NT2/D1 (cell line): ENCODE data around the gene EFHD1.

Experiments used
- SUZ12 ChIP-seq: IDR thresholded peaks from 2 replicates; pipeline ENCODE4 v1.6.1; 2011; ENCODE audit not compliant: insufficient read length, insufficient read depth; ENCODE audit errors: extremely low read depth
- YY1 ChIP-seq: IDR thresholded peaks from 2 replicates; pipeline ENCODE4 v1.6.1; 2011; ENCODE audit not compliant: insufficient read length, insufficient read depth
- ZNF274 ChIP-seq: IDR thresholded peaks from 2 replicates; pipeline ENCODE4 v1.6.1; 2011; ENCODE audit warnings: mild to moderate bottlenecking, low read depth, low read length

DNA sequence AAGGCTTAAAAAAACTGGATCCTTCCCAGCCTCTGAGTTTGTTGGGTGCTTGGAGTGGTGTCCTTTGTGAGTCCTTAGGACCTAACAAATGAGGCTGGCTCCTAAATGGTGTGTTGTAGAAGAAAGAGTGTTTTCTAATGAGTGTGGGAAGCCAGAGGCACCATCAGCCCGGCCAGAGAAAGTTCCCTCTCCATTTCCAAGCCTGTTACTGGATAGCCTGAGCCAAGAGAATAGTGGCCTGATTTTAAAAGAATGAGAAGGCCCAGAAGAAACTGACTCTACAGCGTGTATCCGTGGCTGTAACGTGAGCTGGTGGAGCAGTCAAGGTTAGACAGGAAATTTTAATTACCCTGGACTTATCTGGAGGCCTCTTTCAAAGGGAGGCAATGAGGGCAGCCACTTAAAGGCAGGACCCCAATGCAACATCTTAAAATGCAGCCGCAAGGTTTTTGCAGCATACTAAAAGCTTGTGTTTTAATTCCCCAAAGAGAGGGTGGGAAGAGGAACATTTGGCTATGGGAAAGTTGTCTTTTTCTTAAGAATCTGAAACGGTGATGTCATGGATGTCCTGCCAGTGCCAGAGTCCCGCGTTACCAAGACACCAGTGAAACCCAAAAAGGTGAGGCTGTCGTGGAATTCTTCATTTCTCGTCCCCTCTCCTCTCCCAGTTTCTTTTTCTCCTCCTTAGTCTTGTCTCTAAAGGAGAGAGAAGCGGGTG lies 4.6 kb downstream of the EFHD1 start:
- no peak for TF ChIP-seq ZNF274
- no peak for TF ChIP-seq YY1
- no peak for TF ChIP-seq SUZ12
